K562 (cell line): ENCODE measurements around the gene JAK3. TPM values are rescaled to one million over a fixed set of nuclear protein-coding genes. Genes with fewer than 3 reads are reported as not detected.

Experiments used
- CAMTA2 ChIP-seq: fragments of 250-450 bp; sonication (Bioruptor Pico); conservative IDR thresholded peaks from 2 replicates; pipeline ENCODE4 v1.5.1; 2022
- HNRNPL ChIP-seq: fragments of 200-400 bp; formaldehyde crosslinking; IDR thresholded peaks from 2 replicates; pipeline ENCODE4 v1.6.1; 2017; ENCODE audit warnings: low read depth, mild to moderate bottlenecking, low read length
- KDM5B ChIP-seq: fragments of 200-600 bp; sonication (generic); IDR thresholded peaks from 2 replicates; pipeline ENCODE4 v1.6.1; 2012; ENCODE audit warnings: low read depth, mild to moderate bottlenecking, moderate library complexity, low read length, control low read depth, inconsistent platforms; ENCODE audit not compliant: insufficient replicate concordance
- MCM5 ChIP-seq: fragments of 450-650 bp; IDR thresholded peaks from 2 replicates; pipeline ENCODE4 v1.6.1; 2016; ENCODE audit warnings: low read depth
- RAD21 ChIP-seq, 2 experiments: fragments of 250-450 bp in 1 of 2; fragments of 450-650 bp in 1 of 2; sonication (Bioruptor Pico) in 1 of 2; formaldehyde crosslinking in 1 of 2; IDR thresholded peaks in 1 of 2; conservative IDR thresholded peaks in 1 of 2; 2 replicates each; pipeline versions ENCODE4 v1.4.0 to v1.8.0; 2020 to 2022; ENCODE audit warnings: mild to moderate bottlenecking in 2 of 2, moderate library complexity in 1 of 2
- RBM14 ChIP-seq: fragments of 200-400 bp; formaldehyde crosslinking; IDR thresholded peaks from 2 replicates; pipeline ENCODE4 v1.6.1; 2018; ENCODE audit warnings: low read depth, mild to moderate bottlenecking, low read length, moderate library complexity, borderline replicate concordance; ENCODE audit not compliant: insufficient read depth
- SMAD1 ChIP-seq: fragments of 150-350 bp; IDR thresholded peaks from 2 replicates; pipeline ENCODE4 v1.6.1; 2014; ENCODE audit warnings: low read length, low read depth; ENCODE audit not compliant: partially characterized antibody
- YBX1 ChIP-seq: fragments of 450-650 bp; IDR thresholded peaks from 2 replicates; pipeline ENCODE4 v1.7.1; 2016; ENCODE audit warnings: mild to moderate bottlenecking
- polyA plus RNA-seq, 8 experiments: library from polyadenylated mRNA; depleted of rRNA in 4 of 8; stranded (reverse) in 5 of 8; unstranded in 3 of 8; fragments of >200 nt; fragmentation: Nextera tagmentation in 2 of 8; fragmentation: Illumina TruSeq in 1 of 8; extraction: Ambion mirVana in 2 of 8; extraction: Trizol in 1 of 8; gene quantifications; 2 replicates each; pipeline versions ENCODE4 v1.2.1 to v1.2.3, GENCODE V29; 2011 to 2014; ENCODE audit warnings: inconsistent platforms in 1 of 8, missing spikeins in 1 of 8
- total RNA-seq, 7 experiments: library from RNA; depleted of rRNA in 6 of 7; stranded (reverse); fragments of >200 nt in 6 of 7; fragmentation: Illumina TruSeq in 2 of 7; extraction: Trizol in 2 of 7; gene quantifications; 2 replicates each; pipeline versions ENCODE4 v1.2.1 to v1.2.3, GENCODE V29; 2011 to 2021; ENCODE audit warnings: low replicate concordance in 1 of 7
- TF ChIP-seq, protein P1 (sequence below), 2 experiments: fragments of 450-650 bp in 1 of 2; sonication (generic) in 1 of 2; formaldehyde crosslinking in 1 of 2; IDR thresholded peaks; 2 replicates each; pipeline versions ENCODE4 v1.7.1 to v1.9.0; 2016 to 2022; ENCODE audit warnings: inconsistent platforms in 1 of 2, mild to moderate bottlenecking in 1 of 2, missing genetic modification reagents in 1 of 2
- TF ChIP-seq, protein P2 (sequence below): sonication (generic); formaldehyde crosslinking; IDR thresholded peaks from 2 replicates; pipeline ENCODE4 v1.8.0; 2023; ENCODE audit warnings: mild to moderate bottlenecking, missing genetic modification reagents
- TF ChIP-seq, protein P3 (sequence below): fragments of 200-800 bp; sonication (Bioruptor generic); IDR thresholded peaks from 2 replicates; pipeline ENCODE4 v1.6.1; 2017; ENCODE audit warnings: missing genetic modification characterization, missing compliant biosample characterization

Gene JAK3
- total and polyA plus RNA-seq, 9 of the 15 experiments (the other 6 are each of a cell fraction or from before 2014, with no cell fraction given): 0.01 to 0.18 (median 0.07) TPM; not detected in 1

DNA sequence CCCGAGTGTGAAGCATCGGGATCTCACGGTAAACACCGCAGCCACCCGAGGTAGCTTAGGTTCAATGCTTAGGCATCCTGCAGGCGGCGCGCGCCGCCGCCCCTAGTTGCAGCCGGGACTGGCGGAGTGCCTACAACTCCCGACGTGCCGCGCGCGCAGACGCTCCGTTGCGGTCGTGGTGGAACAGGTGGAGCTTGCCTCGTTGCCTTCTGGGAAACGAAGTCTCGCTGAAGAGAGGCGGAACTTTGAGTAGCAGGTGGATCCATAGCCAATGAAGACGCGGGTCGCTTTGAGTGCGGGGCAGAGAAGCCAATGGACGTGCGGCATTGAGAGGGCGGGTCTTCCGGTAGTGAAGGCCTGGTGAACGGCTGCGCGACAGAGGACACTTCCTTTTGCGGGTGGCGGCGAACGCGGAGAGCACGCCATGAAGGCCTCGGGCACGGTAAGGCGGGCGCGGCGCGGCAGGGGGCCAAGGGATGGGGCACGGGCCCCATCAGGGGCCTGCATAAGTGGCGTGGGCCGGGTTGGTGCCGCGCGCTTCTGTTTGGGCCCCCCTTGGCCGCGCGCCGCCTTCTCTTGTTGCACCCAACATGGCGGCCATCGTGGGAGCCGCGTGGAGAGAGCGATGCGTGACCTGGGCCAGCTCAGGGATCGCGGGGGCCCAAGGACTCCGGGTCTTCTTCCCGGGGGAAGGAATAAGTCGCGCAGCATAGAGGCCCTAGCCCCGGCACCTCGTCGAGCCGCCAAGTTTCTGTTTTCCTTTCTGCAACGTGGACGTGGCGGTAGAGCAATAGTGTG is 11.9 kb upstream of the JAK3 start, which contains the start of gene RPL18A (continued):
- TF ChIP-seq, protein P1, sequence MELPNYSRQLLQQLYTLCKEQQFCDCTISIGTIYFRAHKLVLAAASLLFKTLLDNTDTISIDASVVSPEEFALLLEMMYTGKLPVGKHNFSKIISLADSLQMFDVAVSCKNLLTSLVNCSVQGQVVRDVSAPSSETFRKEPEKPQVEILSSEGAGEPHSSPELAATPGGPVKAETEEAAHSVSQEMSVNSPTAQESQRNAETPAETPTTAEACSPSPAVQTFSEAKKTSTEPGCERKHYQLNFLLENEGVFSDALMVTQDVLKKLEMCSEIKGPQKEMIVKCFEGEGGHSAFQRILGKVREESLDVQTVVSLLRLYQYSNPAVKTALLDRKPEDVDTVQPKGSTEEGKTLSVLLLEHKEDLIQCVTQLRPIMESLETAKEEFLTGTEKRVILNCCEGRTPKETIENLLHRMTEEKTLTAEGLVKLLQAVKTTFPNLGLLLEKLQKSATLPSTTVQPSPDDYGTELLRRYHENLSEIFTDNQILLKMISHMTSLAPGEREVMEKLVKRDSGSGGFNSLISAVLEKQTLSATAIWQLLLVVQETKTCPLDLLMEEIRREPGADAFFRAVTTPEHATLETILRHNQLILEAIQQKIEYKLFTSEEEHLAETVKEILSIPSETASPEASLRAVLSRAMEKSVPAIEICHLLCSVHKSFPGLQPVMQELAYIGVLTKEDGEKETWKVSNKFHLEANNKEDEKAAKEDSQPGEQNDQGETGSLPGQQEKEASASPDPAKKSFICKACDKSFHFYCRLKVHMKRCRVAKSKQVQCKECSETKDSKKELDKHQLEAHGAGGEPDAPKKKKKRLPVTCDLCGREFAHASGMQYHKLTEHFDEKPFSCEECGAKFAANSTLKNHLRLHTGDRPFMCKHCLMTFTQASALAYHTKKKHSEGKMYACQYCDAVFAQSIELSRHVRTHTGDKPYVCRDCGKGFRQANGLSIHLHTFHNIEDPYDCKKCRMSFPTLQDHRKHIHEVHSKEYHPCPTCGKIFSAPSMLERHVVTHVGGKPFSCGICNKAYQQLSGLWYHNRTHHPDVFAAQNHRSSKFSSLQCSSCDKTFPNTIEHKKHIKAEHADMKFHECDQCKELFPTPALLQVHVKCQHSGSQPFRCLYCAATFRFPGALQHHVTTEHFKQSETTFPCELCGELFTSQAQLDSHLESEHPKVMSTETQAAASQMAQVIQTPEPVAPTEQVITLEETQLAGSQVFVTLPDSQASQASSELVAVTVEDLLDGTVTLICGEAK (IDR thresholded peaks at IDR 0.05): peak; percentile 98
- TF ChIP-seq, protein P1 (CRISPR knock-in tag; IDR thresholded peaks at IDR 0.05): no peak
- TF ChIP-seq RBM14: peak; percentile 71; the same call in 1 of the 2 replicates
- TF ChIP-seq, protein P2, sequence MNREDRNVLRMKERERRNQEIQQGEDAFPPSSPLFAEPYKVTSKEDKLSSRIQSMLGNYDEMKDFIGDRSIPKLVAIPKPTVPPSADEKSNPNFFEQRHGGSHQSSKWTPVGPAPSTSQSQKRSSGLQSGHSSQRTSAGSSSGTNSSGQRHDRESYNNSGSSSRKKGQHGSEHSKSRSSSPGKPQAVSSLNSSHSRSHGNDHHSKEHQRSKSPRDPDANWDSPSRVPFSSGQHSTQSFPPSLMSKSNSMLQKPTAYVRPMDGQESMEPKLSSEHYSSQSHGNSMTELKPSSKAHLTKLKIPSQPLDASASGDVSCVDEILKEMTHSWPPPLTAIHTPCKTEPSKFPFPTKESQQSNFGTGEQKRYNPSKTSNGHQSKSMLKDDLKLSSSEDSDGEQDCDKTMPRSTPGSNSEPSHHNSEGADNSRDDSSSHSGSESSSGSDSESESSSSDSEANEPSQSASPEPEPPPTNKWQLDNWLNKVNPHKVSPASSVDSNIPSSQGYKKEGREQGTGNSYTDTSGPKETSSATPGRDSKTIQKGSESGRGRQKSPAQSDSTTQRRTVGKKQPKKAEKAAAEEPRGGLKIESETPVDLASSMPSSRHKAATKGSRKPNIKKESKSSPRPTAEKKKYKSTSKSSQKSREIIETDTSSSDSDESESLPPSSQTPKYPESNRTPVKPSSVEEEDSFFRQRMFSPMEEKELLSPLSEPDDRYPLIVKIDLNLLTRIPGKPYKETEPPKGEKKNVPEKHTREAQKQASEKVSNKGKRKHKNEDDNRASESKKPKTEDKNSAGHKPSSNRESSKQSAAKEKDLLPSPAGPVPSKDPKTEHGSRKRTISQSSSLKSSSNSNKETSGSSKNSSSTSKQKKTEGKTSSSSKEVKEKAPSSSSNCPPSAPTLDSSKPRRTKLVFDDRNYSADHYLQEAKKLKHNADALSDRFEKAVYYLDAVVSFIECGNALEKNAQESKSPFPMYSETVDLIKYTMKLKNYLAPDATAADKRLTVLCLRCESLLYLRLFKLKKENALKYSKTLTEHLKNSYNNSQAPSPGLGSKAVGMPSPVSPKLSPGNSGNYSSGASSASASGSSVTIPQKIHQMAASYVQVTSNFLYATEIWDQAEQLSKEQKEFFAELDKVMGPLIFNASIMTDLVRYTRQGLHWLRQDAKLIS (CRISPR knock-in tag): peak; percentile 89; the same call in 1 of the 2 replicates
- peak; percentile 88 for TF ChIP-seq KDM5B
- TF ChIP-seq SMAD1: peak; percentile 83
- TF ChIP-seq CAMTA2 (CRISPR knock-in tag): peak; percentile 80; the same call in 1 of the 2 replicates
- TF ChIP-seq MCM5: no peak
- TF ChIP-seq YBX1: no peak
- TF ChIP-seq, protein P3, sequence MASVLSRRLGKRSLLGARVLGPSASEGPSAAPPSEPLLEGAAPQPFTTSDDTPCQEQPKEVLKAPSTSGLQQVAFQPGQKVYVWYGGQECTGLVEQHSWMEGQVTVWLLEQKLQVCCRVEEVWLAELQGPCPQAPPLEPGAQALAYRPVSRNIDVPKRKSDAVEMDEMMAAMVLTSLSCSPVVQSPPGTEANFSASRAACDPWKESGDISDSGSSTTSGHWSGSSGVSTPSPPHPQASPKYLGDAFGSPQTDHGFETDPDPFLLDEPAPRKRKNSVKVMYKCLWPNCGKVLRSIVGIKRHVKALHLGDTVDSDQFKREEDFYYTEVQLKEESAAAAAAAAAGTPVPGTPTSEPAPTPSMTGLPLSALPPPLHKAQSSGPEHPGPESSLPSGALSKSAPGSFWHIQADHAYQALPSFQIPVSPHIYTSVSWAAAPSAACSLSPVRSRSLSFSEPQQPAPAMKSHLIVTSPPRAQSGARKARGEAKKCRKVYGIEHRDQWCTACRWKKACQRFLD (CRISPR knock-in tag): peak; percentile 78; the same call in 1 of the 2 replicates
- peak; percentile 89 for TF ChIP-seq RAD21 (CRISPR knock-in tag; conservative IDR thresholded peaks at IDR 0.05 in 1 of 2, IDR thresholded peaks at IDR 0.05 in 1 of 2)
- TF ChIP-seq HNRNPL: peak; percentile 87
